Karpas-422 (cell line): ENCODE measurements around the gene SMAD3. TPM values are rescaled to one million over a fixed set of nuclear protein-coding genes. Genes with fewer than 3 reads are reported as not detected.

Source experiments
- DNase-seq: peaks from one replicate; pipeline ENCODE4 v3.0.0-alpha.2; 2015
- H2AFZ ChIP-seq: fragments of 200-600 bp; sonication (generic); 2 replicates; pipeline ENCODE4 v1.6.1; 2014; ENCODE audit warnings: antibody characterized with exemption, low read length, mixed read lengths
- H3K27ac ChIP-seq: fragments of 200-600 bp; sonication (generic); 2 replicates; pipeline ENCODE4 v1.5.1; 2014; ENCODE audit warnings: mild to moderate bottlenecking, low read length, moderate library complexity
- H3K27me3 ChIP-seq: fragments of 200-600 bp; sonication (generic); 2 replicates; pipeline ENCODE4 v1.6.1; 2014; ENCODE audit warnings: low read length, mixed read lengths
- H3K36me3 ChIP-seq: fragments of 200-600 bp; sonication (generic); 2 replicates; pipeline ENCODE4 v1.6.1; 2014; ENCODE audit warnings: low read length, mixed read lengths; ENCODE audit not compliant: insufficient read depth
- H3K4me1 ChIP-seq: fragments of 200-600 bp; sonication (generic); 2 replicates; pipeline ENCODE4 v1.6.1; 2014; ENCODE audit warnings: mild to moderate bottlenecking, low read length, mixed read lengths
- H3K4me2 ChIP-seq: fragments of 200-600 bp; sonication (generic); 2 replicates; pipeline ENCODE4 v1.6.1; 2014; ENCODE audit warnings: low read length, low read depth, mild to moderate bottlenecking; ENCODE audit not compliant: poor library complexity, severe bottlenecking
- H3K4me3 ChIP-seq: fragments of 200-600 bp; sonication (generic); 2 replicates; pipeline ENCODE4 v1.5.1; 2014; ENCODE audit warnings: mild to moderate bottlenecking, antibody characterized with exemption, low read length, mixed read lengths
- H3K79me2 ChIP-seq: fragments of 200-600 bp; sonication (generic); 2 replicates; pipeline ENCODE4 v1.6.1; 2014; ENCODE audit warnings: mild to moderate bottlenecking, low read length, mixed read lengths
- H3K9ac ChIP-seq: fragments of 200-600 bp; sonication (generic); 2 replicates; pipeline ENCODE4 v1.6.0; 2014; ENCODE audit warnings: low read length
- H3K9me2 ChIP-seq: fragments of 200-600 bp; sonication (generic), shearing (Covaris generic); replicated peaks from 2 replicates; pipeline ENCODE4 v1.6.0; 2014; ENCODE audit warnings: mild to moderate bottlenecking, low read length, moderate library complexity; ENCODE audit not compliant: insufficient read depth
- H3K9me3 ChIP-seq: fragments of 300-700, 200-600 bp; sonication (generic); 2 replicates; pipeline ENCODE4 v1.6.1; 2014; ENCODE audit warnings: low read length, mixed read lengths
- H4K20me1 ChIP-seq: fragments of 200-600 bp; sonication (generic); 2 replicates; pipeline ENCODE4 v1.6.1; 2014; ENCODE audit warnings: mild to moderate bottlenecking, antibody characterized with exemption, low read length, low read depth; ENCODE audit not compliant: insufficient read depth
- total RNA-seq: library from RNA; depleted of rRNA; stranded (reverse); fragments of >200 nt; shearing (Covaris generic); gene quantifications from 2 replicates; pipeline ENCODE4 v1.2.3, GENCODE V29; 2014; ENCODE audit warnings: low replicate concordance

SMAD3 gene
- total RNA-seq, 1 experiment from 2014 or later, result 27.7 TPM

GRCh38 chr15:67166280-67167009, 101.0 kb downstream of the SMAD3 start:
- Histone ChIP-seq H3K36me3 (no peaks in the 10 kb centered on the region), H3K4me2 (no peak overlapping the region), H3K27me3 (no peaks in the 10 kb centered on the region), H3K9me2 (no peaks in the 10 kb centered on the region), H3K27ac (no peak overlapping the region), H3K9me3 (no peaks in the 10 kb centered on the region), H3K4me3 (no peak overlapping the region), H3K9ac (no peak overlapping the region), H3K4me1 (peaks cover 5% of the 10 kb centered on the region), H3K79me2 (no peaks in the 10 kb centered on the region), H4K20me1 (peaks cover 26% of the 10 kb centered on the region; the same call in 1 of the 2 replicates), H2AFZ (no peak overlapping the region)
- DNase-seq, result no peak

GRCh38 chr15:67167091-67167490, 101.7 kb downstream of the SMAD3 start:
- no peak for DNase-seq
- no peaks in the 10 kb centered on the region for H3K27me3 ChIP-seq
- no peak overlapping the region for H3K9ac ChIP-seq
- H3K4me2 ChIP-seq, result no peak overlapping the region
- no peaks in the 10 kb centered on the region for H3K36me3 ChIP-seq
- no peaks in the 10 kb centered on the region for H3K9me3 ChIP-seq
- no peak overlapping the region for H2AFZ ChIP-seq
- H3K79me2 ChIP-seq, result no peaks in the 10 kb centered on the region
- no peak overlapping the region for H3K27ac ChIP-seq
- H3K9me2 ChIP-seq, result no peaks in the 10 kb centered on the region
- H4K20me1 ChIP-seq, result peaks cover 24% of the 10 kb centered on the region; the same call in 1 of the 2 replicates
- no peak overlapping the region for H3K4me3 ChIP-seq
- H3K4me1 ChIP-seq, result no peaks in the 10 kb centered on the region

DNA sequence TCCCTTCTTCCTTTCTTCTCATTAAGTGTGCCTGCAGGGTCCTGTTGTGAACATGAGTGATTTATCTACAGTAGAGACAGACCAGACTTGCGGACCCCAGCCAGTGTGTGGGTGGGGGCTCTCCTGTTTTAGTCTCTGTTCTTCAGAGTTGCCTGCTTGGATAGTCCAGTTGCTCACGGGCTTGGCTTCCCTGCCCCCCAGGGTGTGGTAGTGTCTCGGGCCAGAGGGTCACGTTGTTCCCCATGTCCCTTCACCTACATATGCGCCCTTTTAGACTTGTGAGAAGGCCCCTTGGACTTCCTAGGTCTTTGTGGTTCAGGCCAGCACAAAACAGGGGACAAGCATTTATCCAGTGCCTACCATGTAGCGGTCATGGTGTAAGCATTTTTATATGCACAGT, 103.3 kb downstream of the SMAD3 start:
- no peak overlapping the region for H3K4me3 ChIP-seq
- H3K4me2 ChIP-seq, result no peak overlapping the region
- H3K36me3 ChIP-seq, result no peaks in the 10 kb centered on the region
- no peaks in the 10 kb centered on the region for H3K9me2 ChIP-seq
- 0 out of 2 replicates have a peak, but pooled peaks cover 18% of the 10 kb centered on the region for H4K20me1 ChIP-seq
- H3K27me3 ChIP-seq, result no peaks in the 10 kb centered on the region
- no peak overlapping the region for H3K27ac ChIP-seq
- no peaks in the 10 kb centered on the region for H3K9me3 ChIP-seq
- H3K4me1 ChIP-seq, result no peaks in the 10 kb centered on the region
- no peak for DNase-seq
- H3K9ac ChIP-seq, result no peak overlapping the region
- no peak overlapping the region for H2AFZ ChIP-seq
- no peaks in the 10 kb centered on the region for H3K79me2 ChIP-seq

DNA sequence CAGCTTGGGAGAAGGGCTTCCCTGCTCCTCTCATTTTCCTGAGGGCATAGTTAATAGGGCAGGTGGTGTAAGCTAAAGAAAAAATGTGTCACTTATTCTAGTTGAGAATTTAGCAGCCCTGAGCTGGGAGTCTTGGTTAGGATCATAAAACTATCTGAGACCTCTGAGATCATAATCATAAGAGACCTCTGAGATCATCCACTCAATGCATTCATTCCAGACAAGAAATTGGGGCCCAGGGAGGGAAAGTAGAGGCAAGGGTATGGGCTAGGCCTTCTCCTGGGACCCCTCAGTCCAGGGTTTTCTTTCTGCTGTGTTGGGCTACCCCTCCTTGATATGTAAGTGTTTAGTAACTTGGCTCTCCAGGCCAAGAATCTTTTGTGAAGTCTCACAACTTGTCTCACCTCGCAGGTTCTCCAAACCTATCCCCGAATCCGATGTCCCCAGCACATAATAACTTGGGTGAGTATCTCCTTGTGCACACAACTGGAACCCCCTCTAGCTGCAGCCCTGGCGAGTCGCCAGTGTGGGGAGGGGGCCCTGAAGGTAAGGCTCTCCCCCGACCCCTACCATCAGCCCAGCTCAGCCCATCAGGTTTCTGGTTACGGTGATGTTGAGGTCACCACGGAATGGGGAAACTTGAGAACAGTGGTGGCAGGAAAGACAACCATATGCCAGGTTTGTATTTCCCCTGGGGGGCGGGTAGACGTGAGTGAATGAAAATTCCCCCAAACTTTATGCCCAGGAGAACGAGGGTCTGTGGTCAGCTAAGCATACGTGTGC, 104.9 kb downstream of the SMAD3 start:
- Histone ChIP-seq H3K4me3 (no peak overlapping the region), H3K79me2 (no peaks in the 10 kb centered on the region), H3K9me3 (no peaks in the 10 kb centered on the region), H3K9ac (no peak overlapping the region), H3K4me2 (no peak overlapping the region), H4K20me1 (0 out of 2 replicates have a peak, but pooled peaks cover 18% of the 10 kb centered on the region), H3K9me2 (no peaks in the 10 kb centered on the region), H3K4me1 (no peaks in the 10 kb centered on the region), H3K27ac (no peak overlapping the region), H3K27me3 (no peaks in the 10 kb centered on the region), H3K36me3 (no peaks in the 10 kb centered on the region), H2AFZ (no peak overlapping the region)
- no peak for DNase-seq

DNA sequence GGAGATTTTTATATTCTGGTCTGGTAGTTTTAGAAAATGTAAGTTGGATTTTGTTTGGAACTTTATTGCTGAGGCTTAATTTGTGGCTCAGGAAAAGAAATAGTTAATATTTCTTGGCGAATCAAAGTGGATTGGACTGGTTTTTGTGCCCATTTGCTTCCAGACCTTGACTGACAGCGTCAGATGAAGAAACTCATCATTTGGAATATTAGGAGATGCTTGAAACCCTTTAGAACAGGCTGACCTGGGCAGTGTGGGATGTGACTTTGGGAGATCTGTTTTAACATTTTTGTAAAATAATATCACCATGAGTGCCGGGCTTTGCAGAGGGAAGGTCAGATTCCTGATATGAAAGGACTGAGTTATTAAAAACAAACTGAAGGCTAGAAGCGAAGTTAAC, 106.1 kb downstream of the SMAD3 start:
- H3K27me3 ChIP-seq, result no peaks in the 10 kb centered on the region
- DNase-seq, result no peak
- no peaks in the 10 kb centered on the region for H3K9me3 ChIP-seq
- H3K9me2 ChIP-seq, result no peaks in the 10 kb centered on the region
- H3K4me2 ChIP-seq, result no peak overlapping the region
- no peaks in the 10 kb centered on the region for H3K4me1 ChIP-seq
- H4K20me1 ChIP-seq, result peaks cover 12% of the 10 kb centered on the region; the same call in 1 of the 2 replicates
- H2AFZ ChIP-seq, result no peak overlapping the region
- H3K79me2 ChIP-seq, result no peaks in the 10 kb centered on the region
- no peak overlapping the region for H3K9ac ChIP-seq
- H3K27ac ChIP-seq, result no peak overlapping the region
- no peaks in the 10 kb centered on the region for H3K36me3 ChIP-seq
- no peak overlapping the region for H3K4me3 ChIP-seq

DNA sequence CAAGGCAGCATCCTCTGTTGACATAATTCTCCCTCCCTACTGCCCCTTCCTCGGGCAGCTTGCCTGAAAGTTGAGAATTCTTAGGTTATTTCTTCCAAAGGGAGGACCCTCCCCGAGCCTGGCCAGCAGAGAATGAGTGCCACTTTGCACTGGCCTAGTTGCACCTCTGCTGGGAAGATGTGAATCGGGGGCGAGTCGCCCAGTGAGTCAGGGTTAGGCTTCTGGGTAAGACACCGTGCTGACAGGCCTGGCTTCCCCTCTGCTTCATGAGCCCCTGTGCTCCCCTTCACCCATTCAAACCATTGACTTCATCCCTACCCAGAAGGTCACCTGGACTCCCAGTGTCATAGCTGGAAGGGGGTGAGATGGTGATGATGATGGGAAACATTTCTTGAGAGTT, 106.8 kb downstream of the SMAD3 start:
- H3K9me2 ChIP-seq, result no peaks in the 10 kb centered on the region
- no peak overlapping the region for H2AFZ ChIP-seq
- H3K4me2 ChIP-seq, result no peak overlapping the region
- no peaks in the 10 kb centered on the region for H3K79me2 ChIP-seq
- no peak for DNase-seq
- H3K9me3 ChIP-seq, result no peaks in the 10 kb centered on the region
- H4K20me1 ChIP-seq, result peaks cover 7% of the 10 kb centered on the region; the same call in 1 of the 2 replicates
- H3K9ac ChIP-seq, result no peak overlapping the region
- no peaks in the 10 kb centered on the region for H3K27me3 ChIP-seq
- no peak overlapping the region for H3K27ac ChIP-seq
- no peaks in the 10 kb centered on the region for H3K36me3 ChIP-seq
- no peak overlapping the region for H3K4me3 ChIP-seq
- H3K4me1 ChIP-seq, result no peaks in the 10 kb centered on the region

DNA sequence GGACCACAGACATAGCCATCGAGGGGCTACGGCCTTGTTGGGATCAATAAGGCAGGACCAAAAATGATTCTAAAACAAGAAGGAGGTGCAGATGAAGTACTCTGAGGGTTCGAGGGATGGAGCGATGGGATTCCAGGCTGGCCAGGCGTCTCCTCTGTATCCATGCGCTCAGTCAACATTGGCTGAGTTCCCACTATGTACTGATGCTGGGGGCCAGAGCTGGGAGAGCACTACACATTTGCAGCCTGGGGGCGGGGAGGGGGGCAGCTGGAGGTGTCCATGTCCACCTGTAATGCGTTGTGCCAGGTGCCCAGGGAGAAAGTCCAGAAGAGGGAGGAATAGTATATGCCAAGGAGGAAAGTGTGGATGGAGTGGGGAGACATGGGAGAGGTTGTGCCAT, 107.6 kb downstream of the SMAD3 start:
- Histone ChIP-seq H3K36me3 (no peaks in the 10 kb centered on the region), H3K27me3 (no peaks in the 10 kb centered on the region), H2AFZ (no peak overlapping the region), H3K9me3 (no peaks in the 10 kb centered on the region), H3K79me2 (no peaks in the 10 kb centered on the region), H3K9me2 (no peaks in the 10 kb centered on the region), H3K4me2 (no peak overlapping the region), H3K4me1 (no peaks in the 10 kb centered on the region), H3K9ac (no peak overlapping the region), H3K27ac (no peak overlapping the region), H4K20me1 (peaks cover 6% of the 10 kb centered on the region; the same call in 1 of the 2 replicates), H3K4me3 (no peak overlapping the region)
- DNase-seq, result no peak

DNA sequence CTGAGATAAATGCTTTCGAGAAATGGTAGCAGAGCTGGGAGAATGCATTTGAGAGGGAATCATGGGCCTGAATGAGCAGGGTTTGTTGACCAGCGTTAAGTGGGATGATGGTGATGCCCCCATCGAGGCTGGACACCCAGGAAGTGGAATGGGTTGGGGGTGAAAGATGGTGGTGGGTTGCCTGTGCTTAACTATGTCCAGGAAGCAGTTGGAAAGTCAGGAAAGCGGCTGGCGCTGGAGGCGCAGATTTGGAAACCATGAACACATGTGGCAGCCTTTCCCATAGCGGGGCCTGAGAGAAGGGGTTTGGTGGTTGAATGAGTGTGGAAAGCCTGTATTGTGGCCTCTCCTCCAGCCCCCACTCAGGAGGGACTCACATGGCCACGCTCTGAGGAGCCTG, 108.4 kb downstream of the SMAD3 start:
- no peak for DNase-seq
- peaks cover 6% of the 10 kb centered on the region; the same call in 1 of the 2 replicates for H4K20me1 ChIP-seq
- H3K36me3 ChIP-seq, result no peaks in the 10 kb centered on the region
- H3K4me3 ChIP-seq, result no peak overlapping the region
- no peaks in the 10 kb centered on the region for H3K79me2 ChIP-seq
- H3K27ac ChIP-seq, result no peak overlapping the region
- no peaks in the 10 kb centered on the region for H3K9me3 ChIP-seq
- no peaks in the 10 kb centered on the region for H3K9me2 ChIP-seq
- H3K4me2 ChIP-seq, result no peak overlapping the region
- H2AFZ ChIP-seq, result no peak overlapping the region
- no peaks in the 10 kb centered on the region for H3K4me1 ChIP-seq
- no peaks in the 10 kb centered on the region for H3K27me3 ChIP-seq
- H3K9ac ChIP-seq, result no peak overlapping the region
